Naive thymus-derived CD4-positive, alpha-beta T cell (primary cell): ENCODE measurements around the gene MORN2. TPM values are rescaled to one million over a fixed set of nuclear protein-coding genes. Genes with fewer than 3 reads are reported as not detected.
"Not testable (repeated sequence)": the region's sequence is repeated elsewhere in the genome, so short reads cannot be mapped to it uniquely, and the experiment has no call there.

Source experiments
- ATAC-seq: fragments of 150-1000 bp; cut with Tn5 transposase; 2 replicates; pipeline ENCODE4 v1.10.0; 2021; ENCODE audit warnings: mild to moderate bottlenecking, moderate library complexity
- CTCF ChIA-PET: fragments of 350-600 bp; sonication (Branson Sonifier 250); formaldehyde crosslinking; loops from one replicate; lab custom pipeline; 2021; ENCODE audit warnings: antibody characterized with exemption; lab: Charles Lee
- POLR2A ChIA-PET: fragments of 350-600 bp; sonication (Branson Sonifier 250); formaldehyde crosslinking; loops from one replicate; lab custom pipeline; 2021; ENCODE audit warnings: antibody characterized with exemption, inconsistent platforms; lab: Charles Lee
- DNase-seq, 9 donors: peaks; one replicate each; pipeline versions ENCODE4 v3.0.0 to v3.0.0-alpha.2; 2020 to 2022; ENCODE audit warnings: mixed read lengths in 1 of 9
- H3K27ac ChIP-seq: one replicate; pipeline ENCODE4 v1.7.0; 2013; ENCODE audit warnings: mild to moderate bottlenecking, low read depth, low read length, moderate library complexity
- H3K27me3 ChIP-seq, 2 donors: one replicate each; pipeline ENCODE4 v1.7.0; 2013; ENCODE audit warnings: low read length in 2 of 2, mild to moderate bottlenecking in 2 of 2, moderate library complexity in 2 of 2; ENCODE audit not compliant: control insufficient read depth in 2 of 2, insufficient read depth in 2 of 2
- H3K36me3 ChIP-seq, 3 experiments: 1 replicate in 2 of 3; 2 replicates in 1 of 3; pipeline ENCODE4 v1.7.0; 2013; ENCODE audit warnings: low read length in 3 of 3, mild to moderate bottlenecking in 3 of 3, moderate library complexity in 1 of 3; ENCODE audit not compliant: insufficient read depth in 3 of 3, control insufficient read depth in 2 of 3
- H3K4me1 ChIP-seq, 2 donors: one replicate each; pipeline ENCODE4 v1.7.0; 2013; ENCODE audit warnings: low read length in 2 of 2, mild to moderate bottlenecking in 2 of 2, moderate library complexity in 1 of 2; ENCODE audit not compliant: control insufficient read depth in 2 of 2, insufficient read depth in 2 of 2
- H3K4me3 ChIP-seq: 2 replicates; pipeline ENCODE4 v1.7.0; 2013; ENCODE audit warnings: mild to moderate bottlenecking, low read length
- H3K9me3 ChIP-seq, 3 experiments: 1 replicate in 2 of 3; 2 replicates in 1 of 3; pipeline ENCODE4 v1.7.0; 2013; ENCODE audit warnings: low read length in 3 of 3; ENCODE audit not compliant: control insufficient read depth in 2 of 3
- H3K27ac Mint-ChIP-seq, 9 donors: one replicate each; pipeline ENCODE4 v1.8.0; 2020 to 2022; ENCODE audit warnings: mixed read lengths in 9 of 9, mild to moderate bottlenecking in 8 of 9, moderate library complexity in 5 of 9, inconsistent platforms in 2 of 9
- H3K27me3 Mint-ChIP-seq, 5 donors: one replicate each; pipeline ENCODE4 v1.8.0; 2021 to 2022; ENCODE audit warnings: mixed read lengths in 5 of 5, mild to moderate bottlenecking in 1 of 5
- H3K36me3 Mint-ChIP-seq, 5 donors: one replicate each; pipeline ENCODE4 v1.8.0; 2020 to 2022; ENCODE audit warnings: mixed read lengths in 5 of 5, mild to moderate bottlenecking in 3 of 5, inconsistent platforms in 1 of 5
- H3K4me1 Mint-ChIP-seq, 7 donors: one replicate each; pipeline ENCODE4 v1.8.0; 2020 to 2022; ENCODE audit warnings: mixed read lengths in 7 of 7, mild to moderate bottlenecking in 3 of 7, inconsistent platforms in 1 of 7
- H3K4me3 Mint-ChIP-seq, 10 donors: one replicate each; pipeline ENCODE4 v1.8.0; 2020 to 2022; ENCODE audit warnings: mild to moderate bottlenecking in 10 of 10, mixed read lengths in 10 of 10, moderate library complexity in 6 of 10, inconsistent platforms in 2 of 10
- H3K9me3 Mint-ChIP-seq, 11 donors: one replicate each; pipeline ENCODE4 v1.8.0; 2020 to 2022; ENCODE audit warnings: mixed read lengths in 11 of 11, mild to moderate bottlenecking in 4 of 11, inconsistent platforms in 1 of 11, moderate library complexity in 1 of 11
- intact Hi-C, 2 donors: fragments of 100-400 bp; cut with micrococcal nuclease; formaldehyde crosslinking; loops; one replicate each; pipeline ENCODE4 v1.15.1; 2023
- polyA plus RNA-seq, 2 donors: library from polyadenylated mRNA; unstranded; fragments of 300-500 nt; fragmentation: Illumina TruSeq; gene quantifications; one replicate each; pipeline ENCODE4 v1.2.3, GENCODE V29; 2021
- total RNA-seq, 6 experiments: library from RNA in 5 of 6; stranded (reverse) in 5 of 6; gene quantifications; 1 replicate in 5 of 6; 2 replicates in 1 of 6; pipeline ENCODE4 v1.2.3 and lab custom pipeline; 2021 to 2026

The MORN2 gene
- 1 to 10 TPM; 1.5 to 2.7 (median 2.1) TPM for total RNA-seq
- 1 to 10 TPM; 6.6 to 9.5 TPM for polyA plus RNA-seq
- 1.5 reads per million, percentile 4 among the genes with 10 or more reads in this experiment for total RNA-seq (lab: John Stamatoyannopoulos, UW)

DNA sequence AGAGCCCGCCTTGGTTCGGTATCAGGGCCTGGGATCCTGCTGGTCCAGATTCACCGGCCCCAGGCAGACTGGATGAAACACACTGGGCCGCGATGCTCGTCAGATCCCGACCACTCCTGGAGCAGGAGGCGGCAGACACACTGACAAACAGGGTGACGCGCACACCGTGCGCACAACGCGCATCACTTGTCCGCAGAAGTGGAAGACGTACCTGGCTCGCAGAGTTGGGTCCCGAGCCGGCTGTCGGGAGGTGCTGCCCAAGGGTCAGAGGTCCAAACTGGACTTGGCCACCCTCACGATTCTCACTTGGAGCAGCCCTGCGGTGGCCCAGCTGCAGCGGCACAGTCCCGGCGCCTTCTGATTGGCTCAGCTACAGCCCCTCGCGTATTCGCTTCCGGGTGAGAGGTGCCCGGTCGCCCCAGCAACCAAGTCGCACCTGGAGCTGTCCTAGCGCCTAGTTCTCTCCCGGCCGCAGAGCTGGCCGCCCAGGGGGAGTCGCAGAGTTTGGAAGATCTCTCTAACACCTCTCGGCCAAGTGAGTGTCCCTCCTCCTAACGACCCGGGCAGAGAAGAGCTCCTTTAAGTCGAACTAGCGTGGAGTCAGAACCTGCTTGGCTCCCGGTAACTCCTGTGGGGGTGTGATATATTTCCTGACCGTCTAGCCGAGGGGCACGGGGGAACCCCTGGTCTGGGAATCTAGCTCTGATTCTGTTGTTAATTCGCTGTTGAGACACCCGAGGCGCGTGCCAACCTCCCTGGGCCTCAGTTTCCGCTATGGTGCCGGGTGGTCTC lies at the start of gene MORN2, which contains the start of gene DHX57:
Gene MORN2, plus strand, starts transcription at position 401 of the 792 bp plus-strand sequence.
Gene DHX57, minus strand, starts transcription at position 359 of the 792 bp plus-strand sequence. CDS start 7,529 bp downstream, outside the sequence.
- ChIA-PET CTCF (no interaction called here), POLR2A (interaction anchor here (0.7 to 1.0 kb wide), 4 partner anchors 11 to 134 kb away, joined by 3 to 6 read pairs (median 3); no protein-coding TSS in a partner anchor)
- DNase-seq (peak; percentile 64 to 83 (median 79)), ATAC-seq (peak; percentile 98)
- peaks cover 0 to 5% (median 0%) of the 10 kb centered on the region in 3 experiments for H3K36me3 ChIP-seq
- peak within 1 kb of the TSS; percentile 69 for H3K27ac ChIP-seq
- intact Hi-C loops: loop anchor here (1.0 to 10.0 kb wide), 8 partner anchors 97 to 559 kb away; partner anchors contain the start of genes GEMIN6 (in 2 of the 2), GALM (in 1 of the 2), MAP4K3 (in 1 of the 2) and SOS1 (in 1 of the 2)
- H3K27me3 ChIP-seq: no peaks in the 10 kb centered on the region
- H3K9me3 Mint-ChIP-seq: peaks cover 0 to 18% (median 7%) of the 10 kb centered on the region in 11 donors
- no peaks in the 10 kb centered on the region for H3K9me3 ChIP-seq
- peaks cover 11 to 14% of the 10 kb centered on the region in 2 donors for H3K4me1 ChIP-seq
- H3K36me3 Mint-ChIP-seq: peaks cover 4 to 23% (median 15%) of the 10 kb centered on the region in 5 donors
- H3K4me3 Mint-ChIP-seq: peak within 1 kb of the TSS; percentile 94 to 100 (median 96)
- H3K4me3 ChIP-seq: peak within 1 kb of the TSS; percentile 91
- peaks cover 13 to 48% (median 32%) of the 10 kb centered on the region in 7 donors for H3K4me1 Mint-ChIP-seq
- no peaks in the 10 kb centered on the region for H3K27me3 Mint-ChIP-seq
- H3K27ac Mint-ChIP-seq: peak within 1 kb of the TSS; percentile 82 to 99 (median 95)

GRCh38 chr2:38827539-38828145 lies 48.1 kb upstream of the MORN2 start:
- H3K27me3 ChIP-seq, H3K27ac ChIP-seq, H3K9me3 ChIP-seq, POLR2A ChIA-PET, H3K9me3 Mint-ChIP-seq, intact Hi-C loops, H3K4me1 Mint-ChIP-seq, H3K27me3 Mint-ChIP-seq, H3K4me3 ChIP-seq, CTCF ChIA-PET, DNase-seq, H3K4me3 Mint-ChIP-seq, H3K4me1 ChIP-seq: not testable (repeated sequence)
- Mint-ChIP-seq H3K27ac (peak overlapping the region in 1 of 9 donors; percentile 16), H3K36me3 (peaks cover 13 to 37% (median 20%) of the 10 kb centered on the region in 5 donors)
- ATAC-seq: peak; percentile 16
- peaks cover 0 to 34% (median 6%) of the 10 kb centered on the region in 3 experiments for H3K36me3 ChIP-seq

GRCh38 chr2:38828460-38828859 lies 47.3 kb upstream of the MORN2 start:
- Mint-ChIP-seq H3K4me3 (no peak overlapping the region), H3K9me3 (no peaks in the 10 kb centered on the region), H3K4me1 (peaks cover 0 to 5% (median 0%) of the 10 kb centered on the region in 7 donors), H3K36me3 (peaks cover 12 to 34% (median 14%) of the 10 kb centered on the region in 5 donors), H3K27ac (no peak overlapping the region), H3K27me3 (no peaks in the 10 kb centered on the region)
- Histone ChIP-seq H3K36me3 (peaks cover 0 to 32% (median 6%) of the 10 kb centered on the region in 3 experiments), H3K4me3 (no peak overlapping the region), H3K27ac (no peak overlapping the region), H3K27me3 (no peaks in the 10 kb centered on the region), H3K9me3 (no peaks in the 10 kb centered on the region), H3K4me1 (no peaks in the 10 kb centered on the region)
- DNase-seq (no peak), ATAC-seq (no peak)
- POLR2A ChIA-PET: no interaction called here
- intact Hi-C loops: no loop called here
- CTCF ChIA-PET: no interaction called here

DNA sequence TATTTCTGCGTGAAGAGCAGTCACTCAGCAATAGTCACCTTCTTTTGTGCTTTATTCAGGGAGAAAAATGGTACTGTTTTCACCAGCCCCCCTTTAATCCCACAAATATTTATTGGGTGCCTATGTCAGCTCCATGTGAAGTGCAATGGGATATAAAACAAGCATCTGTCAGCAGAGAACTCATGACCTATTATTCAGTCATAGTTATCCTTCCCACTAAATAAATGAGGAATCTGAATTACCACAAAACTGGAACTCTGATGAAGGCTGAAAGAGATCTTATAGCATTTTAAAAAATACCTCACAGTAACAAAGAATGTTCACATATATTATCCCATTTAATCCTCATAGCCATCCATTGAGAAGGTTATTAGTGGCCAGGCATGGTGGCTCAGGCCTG lies 45.8 kb upstream of the MORN2 start:
- ChIA-PET CTCF (no interaction called here), POLR2A (no interaction called here)
- H3K27ac Mint-ChIP-seq: no peak overlapping the region
- peaks cover 0 to 5% (median 0%) of the 10 kb centered on the region in 7 donors for H3K4me1 Mint-ChIP-seq
- Histone ChIP-seq H3K9me3 (no peaks in the 10 kb centered on the region), H3K27me3 (no peaks in the 10 kb centered on the region), H3K4me1 (no peaks in the 10 kb centered on the region), H3K36me3 (peaks cover 0 to 29% (median 6%) of the 10 kb centered on the region in 3 experiments), H3K4me3 (no peak overlapping the region), H3K27ac (no peak overlapping the region)
- no peak overlapping the region for H3K4me3 Mint-ChIP-seq
- H3K27me3 Mint-ChIP-seq: no peaks in the 10 kb centered on the region
- intact Hi-C loops: no loop called here
- H3K36me3 Mint-ChIP-seq: peaks cover 8 to 35% (median 14%) of the 10 kb centered on the region in 5 donors
- no peak for ATAC-seq
- DNase-seq: no peak
- H3K9me3 Mint-ChIP-seq: no peaks in the 10 kb centered on the region

- Histone ChIP-seq H3K4me1 (no peaks in the 10 kb centered on the region), H3K27me3 (no peaks in the 10 kb centered on the region), H3K36me3 (peaks cover 0 to 26% (median 2%) of the 10 kb centered on the region in 3 experiments), H3K27ac (no peak overlapping the region), H3K9me3 (no peaks in the 10 kb centered on the region), H3K4me3 (no peak overlapping the region)
- Mint-ChIP-seq H3K9me3 (no peaks in the 10 kb centered on the region), H3K27me3 (no peaks in the 10 kb centered on the region), H3K27ac (no peak overlapping the region), H3K4me1 (peaks cover 0 to 5% (median 0%) of the 10 kb centered on the region in 7 donors), H3K36me3 (peaks cover 8 to 35% (median 15%) of the 10 kb centered on the region in 5 donors), H3K4me3 (no peak overlapping the region)
- DNase-seq (no peak), ATAC-seq (no peak)
- intact Hi-C loops: no loop called here
- ChIA-PET POLR2A (no interaction called here), CTCF (no interaction called here)
Measured at GRCh38 chr2:38830526-38831159, 45.1 kb upstream of the MORN2 start.

GRCh38 chr2:38835015-38835601 lies 40.7 kb upstream of the MORN2 start:
- ChIA-PET CTCF (interaction anchor here (0.6 to 0.8 kb wide), 2 partner anchors 218 to 1439 kb away, joined by 3 read pairs; no protein-coding TSS in a partner anchor), POLR2A (no interaction called here)
- H3K36me3 ChIP-seq: peaks cover 0 to 15% (median 0%) of the 10 kb centered on the region in 3 experiments
- H3K9me3 ChIP-seq: no peaks in the 10 kb centered on the region
- H3K27me3 ChIP-seq: no peaks in the 10 kb centered on the region
- H3K4me3 ChIP-seq: no peak overlapping the region
- Mint-ChIP-seq H3K4me1 (peaks cover 0 to 2% (median 0%) of the 10 kb centered on the region in 7 donors), H3K9me3 (no peaks in the 10 kb centered on the region), H3K36me3 (peaks cover 0 to 29% (median 20%) of the 10 kb centered on the region in 5 donors), H3K27ac (no peak overlapping the region), H3K27me3 (no peaks in the 10 kb centered on the region), H3K4me3 (no peak overlapping the region)
- H3K4me1 ChIP-seq: no peaks in the 10 kb centered on the region
- ATAC-seq: no peak
- H3K27ac ChIP-seq: no peak overlapping the region
- intact Hi-C loops: loop anchor here (1.0 to 5.0 kb wide), 4 partner anchors 254 to 299 kb away; no protein-coding TSS in a partner anchor
- DNase-seq: peak in 1 of 9 donors; percentile 5
